AG04449 (cell line): ENCODE results near the gene THEMIS.

Experiments
- CTCF ChIA-PET: fragments of 350-600 bp; formaldehyde crosslinking; extraction: SDS; loops from one replicate; lab custom pipeline; 2021; ENCODE audit warnings: antibody characterized with exemption; lab: Yijun Ruan, JAX
- POLR2A ChIA-PET: fragments of 400-600, 350-600 bp; formaldehyde crosslinking; extraction: SDS; loops from one replicate; lab custom pipeline; 2020; ENCODE audit warnings: antibody characterized with exemption, inconsistent platforms; lab: Yijun Ruan, JAX
- DNase-seq: peaks from one replicate; pipeline ENCODE4 v3.0.0-alpha.2; 2010; ENCODE audit warnings: low read depth, low spot score
- H3K4me3 ChIP-seq: 2 replicates; pipeline ENCODE4 v1.5.1; 2011; ENCODE audit warnings: low read depth, mild to moderate bottlenecking, control low read depth, low read length
- TF ChIP-seq, protein P1 (sequence below): IDR thresholded peaks from one replicate; pipeline ENCODE4 v1.5.1; 2011; ENCODE audit warnings: mild to moderate bottlenecking, moderate library complexity, low read length, control low read depth, inconsistent platforms; ENCODE audit not compliant: insufficient read depth; ENCODE audit errors: missing control alignments

Gene THEMIS

DNA sequence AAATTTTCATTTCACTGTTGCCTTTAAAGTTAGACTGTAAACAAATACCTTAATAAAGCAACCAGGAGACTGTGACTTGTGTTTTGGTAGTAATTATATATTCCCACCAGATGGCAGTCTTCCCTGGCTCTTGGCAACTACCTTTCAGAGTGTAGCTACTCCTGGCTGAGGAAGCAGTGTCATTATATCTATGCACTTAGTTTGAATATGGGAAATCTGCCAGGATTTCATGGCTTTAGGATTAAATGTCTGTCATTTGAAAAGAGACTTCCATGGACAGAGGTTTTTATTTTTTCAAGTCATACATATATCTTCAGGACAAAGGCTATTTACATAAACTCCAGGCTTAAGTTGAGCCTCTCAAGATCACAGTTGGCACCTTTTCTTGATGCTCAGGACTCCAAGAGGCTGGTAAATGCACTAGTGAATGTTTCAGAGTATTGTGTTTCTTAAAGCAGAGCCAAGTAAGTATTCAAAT, 163.8 kb downstream of the THEMIS start:
- POLR2A ChIA-PET, result no interaction called here
- CTCF ChIA-PET, result interaction anchor here (0.6 to 4.0 kb wide), 16 partner anchors 12 to 1457 kb away, joined by 3 to 37 read pairs (median 4); partner anchors contain the start of gene PTPRK

DNA sequence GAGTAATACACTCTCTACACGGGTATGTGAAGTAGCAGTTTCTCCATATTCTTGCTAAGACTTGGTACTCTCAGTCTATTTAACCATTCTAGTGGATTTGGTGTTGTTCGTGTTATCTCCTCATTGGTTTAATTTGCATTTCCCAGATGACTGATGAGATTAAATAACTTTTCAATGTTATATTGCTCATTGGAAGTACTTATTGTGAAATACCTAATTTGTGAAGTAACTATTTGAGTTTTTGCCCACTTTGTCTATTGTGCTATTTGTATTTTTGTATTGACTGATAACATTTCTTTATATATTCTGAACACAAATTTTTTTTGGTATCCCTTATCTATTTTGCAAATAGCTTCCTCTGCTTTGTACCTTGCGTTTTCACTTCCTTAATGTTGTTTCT, 167.9 kb downstream of the THEMIS start:
- POLR2A ChIA-PET, result no interaction called here
- DNase-seq, result no peak
- CTCF ChIA-PET, result no interaction called here
- TF ChIP-seq, protein P1, sequence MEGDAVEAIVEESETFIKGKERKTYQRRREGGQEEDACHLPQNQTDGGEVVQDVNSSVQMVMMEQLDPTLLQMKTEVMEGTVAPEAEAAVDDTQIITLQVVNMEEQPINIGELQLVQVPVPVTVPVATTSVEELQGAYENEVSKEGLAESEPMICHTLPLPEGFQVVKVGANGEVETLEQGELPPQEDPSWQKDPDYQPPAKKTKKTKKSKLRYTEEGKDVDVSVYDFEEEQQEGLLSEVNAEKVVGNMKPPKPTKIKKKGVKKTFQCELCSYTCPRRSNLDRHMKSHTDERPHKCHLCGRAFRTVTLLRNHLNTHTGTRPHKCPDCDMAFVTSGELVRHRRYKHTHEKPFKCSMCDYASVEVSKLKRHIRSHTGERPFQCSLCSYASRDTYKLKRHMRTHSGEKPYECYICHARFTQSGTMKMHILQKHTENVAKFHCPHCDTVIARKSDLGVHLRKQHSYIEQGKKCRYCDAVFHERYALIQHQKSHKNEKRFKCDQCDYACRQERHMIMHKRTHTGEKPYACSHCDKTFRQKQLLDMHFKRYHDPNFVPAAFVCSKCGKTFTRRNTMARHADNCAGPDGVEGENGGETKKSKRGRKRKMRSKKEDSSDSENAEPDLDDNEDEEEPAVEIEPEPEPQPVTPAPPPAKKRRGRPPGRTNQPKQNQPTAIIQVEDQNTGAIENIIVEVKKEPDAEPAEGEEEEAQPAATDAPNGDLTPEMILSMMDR, result no peak
- no peak overlapping the region for H3K4me3 ChIP-seq

More for the DNA sequence above, 163.8 kb downstream of the THEMIS start:
- no peak overlapping the region for H3K4me3 ChIP-seq
- TF ChIP-seq, protein P1, result peak; percentile 54
- DNase-seq, result peak; percentile 24

DNA sequence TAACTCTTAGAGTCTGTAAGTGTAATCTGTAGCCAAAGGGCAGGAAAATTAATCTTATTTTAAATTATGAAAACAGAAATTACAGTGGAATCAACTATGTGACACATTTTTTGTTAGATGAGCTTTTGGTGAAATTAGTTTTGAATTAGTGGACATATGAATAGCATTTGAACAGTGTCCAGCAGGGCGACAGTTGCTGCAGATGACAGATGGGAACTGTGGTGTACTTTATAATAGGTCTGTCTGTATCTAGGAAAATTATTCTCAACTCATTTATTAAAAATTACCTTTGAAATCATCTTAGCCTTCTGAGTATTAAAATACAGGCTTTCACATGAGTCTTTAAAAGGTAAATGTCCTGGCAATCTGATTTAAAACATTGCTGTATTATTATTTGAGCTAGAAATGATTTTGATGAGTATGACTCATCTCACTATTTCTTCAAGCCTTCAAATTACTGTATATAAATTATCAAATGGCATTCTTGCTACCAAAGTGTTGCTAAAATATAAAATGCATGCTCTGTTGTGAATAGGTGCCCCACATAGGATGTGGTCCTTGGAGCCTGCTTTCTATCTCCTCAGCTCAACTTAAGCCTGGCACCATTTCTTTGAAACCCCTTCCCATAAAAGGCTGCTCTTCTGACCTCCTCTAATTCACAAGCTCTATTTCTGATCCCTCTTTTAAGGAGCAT, 173.5 kb downstream of the THEMIS start:
- no peak for DNase-seq
- ChIA-PET CTCF (no interaction called here), POLR2A (no interaction called here)
- H3K4me3 ChIP-seq, result no peak overlapping the region
- TF ChIP-seq, protein P1, result no peak

DNA sequence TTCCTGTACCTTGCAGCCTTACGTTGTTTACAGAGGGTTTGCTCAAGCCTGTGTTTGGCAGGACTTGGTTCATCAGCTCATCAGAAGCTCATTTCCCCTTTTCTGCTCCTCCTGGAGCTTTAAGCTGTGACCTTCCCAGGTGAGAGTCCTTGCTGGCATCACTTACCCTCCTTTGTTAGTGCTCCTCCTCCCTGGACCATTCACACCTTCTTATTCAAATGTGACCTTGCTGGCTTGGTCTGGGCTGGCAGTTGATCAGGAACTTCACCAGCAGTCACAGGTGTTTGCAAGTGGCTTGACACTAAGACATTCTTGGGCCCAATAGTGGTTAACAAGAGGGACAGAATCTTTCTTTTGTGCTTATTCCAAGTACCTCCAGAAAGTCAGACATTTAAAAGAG, 175.0 kb downstream of the THEMIS start:
- ChIA-PET CTCF (no interaction called here), POLR2A (no interaction called here)
- no peak overlapping the region for H3K4me3 ChIP-seq
- DNase-seq, result no peak
- TF ChIP-seq, protein P1, result no peak

DNA sequence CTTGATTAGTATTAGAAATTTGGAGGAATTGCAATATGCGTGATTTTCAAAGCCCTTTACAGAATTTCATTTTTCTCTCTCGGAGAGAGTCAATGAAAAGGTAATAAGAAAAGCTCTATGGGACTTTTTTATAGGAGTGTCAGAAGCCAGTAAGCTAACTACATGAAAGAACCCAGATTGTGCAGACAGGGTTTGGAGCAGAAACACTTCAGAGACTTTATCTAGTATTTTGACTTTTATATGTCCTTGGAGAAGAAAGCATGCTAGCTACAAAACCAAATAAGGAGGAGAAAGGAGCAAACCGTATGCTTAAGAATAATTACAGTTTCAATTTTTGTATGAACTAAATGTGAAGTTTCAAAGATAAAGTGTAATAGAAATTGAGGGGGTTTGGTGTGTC, 182.2 kb downstream of the THEMIS start:
- CTCF ChIA-PET, result no interaction called here
- POLR2A ChIA-PET, result no interaction called here
- TF ChIP-seq, protein P1, result no peak
- no peak for DNase-seq
- no peak overlapping the region for H3K4me3 ChIP-seq

DNA sequence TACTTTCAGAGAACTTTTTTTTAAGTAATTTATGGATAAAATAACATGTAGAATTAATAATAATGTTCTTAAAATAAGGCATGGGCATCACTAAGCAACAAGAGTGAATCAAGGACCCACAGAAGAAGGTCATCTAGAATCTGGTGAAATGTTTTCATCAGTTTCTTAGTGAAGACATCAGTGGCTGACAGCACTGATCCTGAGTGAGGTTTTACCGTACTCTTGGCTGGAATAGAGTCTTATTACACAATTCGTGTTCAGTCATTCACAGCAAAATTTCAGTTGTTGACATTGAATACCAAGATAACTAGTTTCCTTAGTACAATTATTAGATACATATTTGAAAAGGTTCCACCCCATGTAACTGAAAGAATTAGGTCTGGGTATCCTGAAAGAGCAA, 183.5 kb downstream of the THEMIS start:
- no peak for DNase-seq
- no peak overlapping the region for H3K4me3 ChIP-seq
- CTCF ChIA-PET, result no interaction called here
- TF ChIP-seq, protein P1, result no peak
- POLR2A ChIA-PET, result no interaction called here
